HepG2 (cell line): ENCODE results near the gene CCDC88B. TPM values are rescaled to one million over a fixed set of nuclear protein-coding genes. Genes with fewer than 3 reads are reported as not detected.

Source experiments
- ATAC-seq: fragments of 200-7000 bp; cut with Tn5 transposase; 3 replicates; pipeline ENCODE4 v1.9.1; 2020; ENCODE audit warnings: mild to moderate bottlenecking, moderate library complexity
- BruUV-seq: library from RNA; stranded (reverse); fragments of 400-500 nt; replicated peaks from 2 replicates; lab custom pipeline; 2021; lab: Mats Ljungman, UMichigan
- CTCF ChIA-PET: fragments of 300-600 bp; formaldehyde crosslinking; extraction: SDS; loops from one replicate; lab custom pipeline; 2021; ENCODE audit warnings: low total read pairs, inconsistent platforms, low intra/inter-chr PET ratio; lab: Yijun Ruan, JAX
- POLR2A ChIA-PET: fragments of 350-600 bp; sonication (Branson Sonifier 250); formaldehyde crosslinking; loops from one replicate; lab custom pipeline; 2020; ENCODE audit warnings: antibody characterized with exemption, inconsistent platforms; lab: Yijun Ruan, JAX
- DNase-seq: peaks from one replicate; pipeline ENCODE4 v3.0.0-alpha.2; 2015; ENCODE audit warnings: low spot score
- FAIRE-seq: peaks from 3 replicates; lab custom pipeline; 2011; peaks lifted over from hg19 to GRCh38; lab: Jason Lieb, UNC
- H2AFZ ChIP-seq: one replicate; pipeline ENCODE4 v1.6.1; 2011; ENCODE audit warnings: low read length, inconsistent platforms
- H3K27ac ChIP-seq: fragments of 300-600 bp; 3 replicates; pipeline ENCODE4 v1.8.0; 2011; ENCODE audit warnings: mixed run types, mild to moderate bottlenecking, mixed read lengths, low read length, inconsistent platforms; ENCODE audit not compliant: insufficient read depth; ENCODE audit errors: extremely low read length
- H3K27me3 ChIP-seq, 2 experiments: fragments of 200-600 bp in 1 of 2; 2 replicates in 1 of 2; 3 replicates in 1 of 2; pipeline versions ENCODE4 v1.6.0 to v1.8.0; 2011; ENCODE audit warnings: low read length in 2 of 2, mild to moderate bottlenecking in 2 of 2, moderate library complexity in 2 of 2, inconsistent platforms in 1 of 2; ENCODE audit not compliant: insufficient read depth in 2 of 2, control insufficient read depth in 1 of 2
- H3K36me3 ChIP-seq, 2 experiments: fragments of 200-600 bp in 1 of 2; replicated peaks in 1 of 2; 2 replicates in 1 of 2; 3 replicates in 1 of 2; pipeline versions ENCODE4 v1.5.1 to v1.8.0; 2011; ENCODE audit warnings: low read length in 2 of 2, inconsistent platforms in 1 of 2; ENCODE audit not compliant: insufficient read depth in 2 of 2, control insufficient read depth in 1 of 2
- H3K4me1 ChIP-seq: 2 replicates; pipeline ENCODE4 v1.5.1; 2012; ENCODE audit warnings: low read length, inconsistent platforms; ENCODE audit not compliant: insufficient read depth
- H3K4me2 ChIP-seq: 2 replicates; pipeline ENCODE4 v1.6.0; 2011; ENCODE audit warnings: low read depth, low read length, inconsistent platforms
- H3K4me3 ChIP-seq, 3 experiments: fragments of 200-600 bp in 1 of 3; sonication (generic), shearing (Covaris generic) in 1 of 3; replicated peaks in 1 of 3; 2 replicates each; pipeline ENCODE4 v1.5.1; 2011 to 2016; ENCODE audit warnings: low read length in 3 of 3, inconsistent platforms in 2 of 3, low read depth in 2 of 3, mild to moderate bottlenecking in 2 of 3, control low read depth in 1 of 3, mixed read lengths in 1 of 3; ENCODE audit not compliant: insufficient read depth in 1 of 3
- H3K79me2 ChIP-seq: one replicate; pipeline ENCODE4 v1.6.1; 2011; ENCODE audit warnings: low read length, inconsistent platforms; ENCODE audit not compliant: insufficient read depth
- H3K9ac ChIP-seq: 2 replicates; pipeline ENCODE4 v1.6.0; 2011; ENCODE audit warnings: mild to moderate bottlenecking, low read depth, low read length, inconsistent platforms; ENCODE audit not compliant: insufficient read depth
- H3K9me3 ChIP-seq: 2 replicates; pipeline ENCODE4 v1.5.1; 2012; ENCODE audit warnings: mild to moderate bottlenecking, low read length
- H4K20me1 ChIP-seq: 2 replicates; pipeline ENCODE4 v1.6.0; 2011; ENCODE audit warnings: inconsistent platforms, mild to moderate bottlenecking, low read length, moderate library complexity; ENCODE audit not compliant: insufficient read depth
- HNRNPH1 ChIP-seq: fragments of 200-400 bp; formaldehyde crosslinking; optimal IDR thresholded peaks from 2 replicates; pipeline ENCODE3; 2017; ENCODE audit warnings: mild to moderate bottlenecking, low read depth, low read length
- KAT7 ChIP-seq: IDR thresholded peaks from 2 replicates; pipeline ENCODE4 v1.6.1; 2018; ENCODE audit warnings: borderline replicate concordance, missing compliant biosample characterization
- MAFF ChIP-seq: IDR thresholded peaks from 2 replicates; pipeline ENCODE4 v1.6.1; 2011; ENCODE audit warnings: low read depth, low read length, improper control_type of control experiment
- RARA ChIP-seq: IDR thresholded peaks from 2 replicates; pipeline ENCODE4 v1.6.1; 2016; ENCODE audit warnings: missing genetic modification reagents, missing compliant biosample characterization
- SP1 ChIP-seq, 2 experiments: fragments of 450-650 bp in 1 of 2; sonication (generic) in 1 of 2; formaldehyde crosslinking in 1 of 2; IDR thresholded peaks; 2 replicates each; pipeline versions ENCODE4 v1.4.0 to v1.6.1; 2016 to 2020; ENCODE audit warnings: missing genetic modification reagents in 1 of 2
- ZBTB42 ChIP-seq: sonication (generic); formaldehyde crosslinking; IDR thresholded peaks from 2 replicates; pipeline ENCODE4 v1.5.0; 2020; ENCODE audit warnings: mild to moderate bottlenecking, missing genetic modification reagents
- ZNF501 ChIP-seq: sonication (generic); formaldehyde crosslinking; IDR thresholded peaks from 2 replicates; pipeline ENCODE4 v1.5.1; 2020; ENCODE audit warnings: mild to moderate bottlenecking, moderate library complexity, missing genetic modification reagents
- ZNF724P ChIP-seq: sonication (generic); formaldehyde crosslinking; IDR thresholded peaks from 2 replicates; pipeline ENCODE4 v1.8.0; 2022; ENCODE audit warnings: missing genetic modification reagents, borderline replicate concordance
- ZNF883 ChIP-seq: sonication (generic); formaldehyde crosslinking; IDR thresholded peaks from 2 replicates; pipeline ENCODE4 v1.5.1; 2020; ENCODE audit warnings: mild to moderate bottlenecking, missing genetic modification reagents; ENCODE audit errors: not compliant biosample characterization
- WGBS: methylation state at CpG from one replicate; pipeline ENCODE4 v1.1.6; 2017; ENCODE audit warnings: low lambda C conversion rate; 5-methylcytosine and 5-hydroxymethylcytosine counted together
- in situ Hi-C: cut with HindIII; loops from 2 replicates; pipeline ENCODE4 v1.10.0; 2017; ENCODE audit warnings: low pct_unique_long_range_greater_than_20kb; ENCODE audit not compliant: extremely low pct_ligation_motif_present
- intact Hi-C: fragments of 100-400 bp; cut with micrococcal nuclease; formaldehyde crosslinking; loops from one replicate; pipeline ENCODE4 v1.10.0; 2022; ENCODE audit not compliant: unreplicated experiment
- polyA plus RNA-seq, 8 experiments: library from polyadenylated mRNA; depleted of rRNA in 3 of 8; stranded (reverse) in 7 of 8; unstranded in 1 of 8; fragments of >200 nt; fragmentation: Illumina TruSeq in 4 of 8; extraction: Trizol in 4 of 8; gene quantifications; 2 replicates each; pipeline versions ENCODE4 v1.2.1 to v1.2.3, GENCODE V29; 2011 to 2016; ENCODE audit warnings: low read depth in 4 of 8, missing spikeins in 1 of 8, mixed read lengths in 1 of 8; ENCODE audit not compliant: insufficient read depth in 1 of 8
- total RNA-seq, 5 experiments: library from RNA; depleted of rRNA; stranded (reverse); fragments of >200 nt; fragmentation: Illumina TruSeq; extraction: Trizol; gene quantifications; 2 replicates each; pipeline ENCODE4 v1.2.3, GENCODE V29; 2016; ENCODE audit warnings: low read depth in 1 of 5
- TF ChIP-seq, protein P1 (sequence below): sonication (generic); formaldehyde crosslinking; IDR thresholded peaks from 2 replicates; pipeline ENCODE4 v1.8.0; 2023; ENCODE audit warnings: mild to moderate bottlenecking, missing genetic modification reagents
- TF ChIP-seq, protein P2 (sequence below): sonication (generic); formaldehyde crosslinking; IDR thresholded peaks from 2 replicates; pipeline ENCODE4 v1.8.0; 2022; ENCODE audit warnings: low read depth, missing genetic modification reagents
- TF ChIP-seq, protein P3 (sequence below): IDR thresholded peaks from 2 replicates; pipeline ENCODE4 v1.6.1; 2016
- TF ChIP-seq, protein P4 (sequence below): sonication (generic); formaldehyde crosslinking; IDR thresholded peaks from 2 replicates; pipeline ENCODE4 v1.5.0; 2020; ENCODE audit warnings: mild to moderate bottlenecking, missing genetic modification reagents
- TF ChIP-seq, protein P5 (sequence below): sonication (generic); formaldehyde crosslinking; IDR thresholded peaks from 2 replicates; pipeline ENCODE4 v1.4.0; 2020; ENCODE audit warnings: mild to moderate bottlenecking, low read depth, missing genetic modification reagents

The CCDC88B gene
- total and polyA plus RNA-seq, 2 of the 13 experiments (the other 11 are each of a cell fraction or from before 2014, with no cell fraction given): 3.6 to 4.8 TPM

DNA sequence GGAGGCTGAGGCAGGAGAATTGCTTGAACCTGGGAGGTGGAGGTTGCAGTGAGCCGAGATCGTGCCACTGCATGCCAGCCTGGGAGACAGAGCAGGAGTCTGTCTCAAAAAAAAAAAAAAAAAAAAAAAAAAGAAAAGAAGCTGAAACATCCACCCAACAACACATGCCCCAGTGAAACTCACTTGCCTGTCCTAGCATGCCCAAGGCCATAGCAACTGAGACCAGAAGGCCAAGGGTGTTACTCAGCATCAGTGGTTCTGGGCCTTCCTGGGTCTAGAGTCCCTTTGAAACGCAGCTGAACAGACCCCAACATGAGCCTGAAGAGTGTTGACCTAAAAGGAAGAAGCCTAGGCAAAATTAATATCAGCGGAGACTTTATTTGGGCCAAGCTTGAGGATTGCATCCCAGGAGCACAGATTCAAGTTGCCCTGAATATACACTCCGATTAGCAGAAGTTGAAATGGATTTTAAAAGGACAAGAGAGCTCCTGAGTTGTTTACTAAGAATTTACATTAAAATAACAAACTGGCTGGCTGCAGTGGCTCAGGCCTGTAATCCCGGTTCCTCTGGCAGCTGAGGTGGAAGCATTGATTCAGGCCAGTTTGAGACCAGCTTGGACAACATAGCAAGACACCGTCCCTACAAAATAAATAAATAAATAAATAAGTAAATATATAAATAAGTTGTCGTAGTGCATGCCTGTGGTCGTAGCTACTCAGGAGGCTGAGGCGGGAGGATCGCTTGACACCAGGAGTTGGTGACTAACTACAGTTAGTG is 15.1 kb upstream of the CCDC88B start:
- Histone ChIP-seq H3K36me3 (peaks cover 1 to 15% of the 10 kb centered on the region in 2 experiments; a peak in 1 of 5 replicates), H3K4me2 (no peak overlapping the region), H2AFZ (no peak overlapping the region), H3K9ac (no peak overlapping the region), H4K20me1 (no peaks in the 10 kb centered on the region), H3K27me3 (peaks cover 0 to 3% of the 10 kb centered on the region in 2 experiments; a peak in 1 of 5 replicates), H3K4me1 (peaks cover 6% of the 10 kb centered on the region), H3K4me3 (no peak overlapping the region), H3K79me2 (no peaks in the 10 kb centered on the region), H3K27ac (no peak overlapping the region), H3K9me3 (no peaks in the 10 kb centered on the region)
- BruUV-seq: no TSS peak
- in situ Hi-C loops: no loop called here
- ChIA-PET CTCF (no interaction called here), POLR2A (no interaction called here)
- DNase-seq (no peak), ATAC-seq (no peak), FAIRE-seq (no peak)
- intact Hi-C loops: no loop called here
- WGBS: 62% methylated on average over 11 of the region's 11 CpGs
- TF ChIP-seq ZNF883 (CRISPR knock-in tag) (no peak), KAT7 (CRISPR knock-in tag) (no peak), ZNF724P (CRISPR knock-in tag) (no peak), HNRNPH1 (no peak), ZBTB42 (CRISPR knock-in tag) (no peak), ZNF501 (CRISPR knock-in tag) (no peak), RARA (no peak), MAFF (no peak), SP1 (IDR thresholded peaks at IDR 0.05) (no peak), SP1 (CRISPR knock-in tag; IDR thresholded peaks at IDR 0.05) (no peak)
- TF ChIP-seq, protein P1, sequence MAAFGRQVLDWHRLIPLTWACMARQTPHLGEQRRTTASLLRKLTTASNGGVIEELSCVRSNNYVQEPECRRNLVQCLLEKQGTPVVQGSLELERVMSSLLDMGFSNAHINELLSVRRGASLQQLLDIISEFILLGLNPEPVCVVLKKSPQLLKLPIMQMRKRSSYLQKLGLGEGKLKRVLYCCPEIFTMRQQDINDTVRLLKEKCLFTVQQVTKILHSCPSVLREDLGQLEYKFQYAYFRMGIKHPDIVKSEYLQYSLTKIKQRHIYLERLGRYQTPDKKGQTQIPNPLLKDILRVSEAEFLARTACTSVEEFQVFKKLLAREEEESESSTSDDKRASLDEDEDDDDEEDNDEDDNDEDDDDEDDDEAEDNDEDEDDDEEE (CRISPR knock-in tag): no peak
- TF ChIP-seq, protein P2, sequence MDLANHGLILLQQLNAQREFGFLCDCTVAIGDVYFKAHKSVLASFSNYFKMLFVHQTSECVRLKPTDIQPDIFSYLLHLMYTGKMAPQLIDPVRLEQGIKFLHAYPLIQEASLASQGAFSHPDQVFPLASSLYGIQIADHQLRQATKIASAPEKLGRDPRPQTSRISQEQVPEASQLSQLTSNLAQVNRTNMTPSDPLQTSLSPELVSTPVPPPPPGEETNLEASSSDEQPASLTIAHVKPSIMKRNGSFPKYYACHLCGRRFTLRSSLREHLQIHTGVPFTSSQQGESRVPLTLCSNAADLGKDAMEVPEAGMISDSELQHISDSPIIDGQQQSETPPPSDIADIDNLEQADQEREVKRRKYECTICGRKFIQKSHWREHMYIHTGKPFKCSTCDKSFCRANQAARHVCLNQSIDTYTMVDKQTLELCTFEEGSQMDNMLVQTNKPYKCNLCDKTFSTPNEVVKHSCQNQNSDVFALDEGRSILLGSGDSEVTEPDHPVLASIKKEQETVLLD (CRISPR knock-in tag): no peak
- TF ChIP-seq, protein P3, sequence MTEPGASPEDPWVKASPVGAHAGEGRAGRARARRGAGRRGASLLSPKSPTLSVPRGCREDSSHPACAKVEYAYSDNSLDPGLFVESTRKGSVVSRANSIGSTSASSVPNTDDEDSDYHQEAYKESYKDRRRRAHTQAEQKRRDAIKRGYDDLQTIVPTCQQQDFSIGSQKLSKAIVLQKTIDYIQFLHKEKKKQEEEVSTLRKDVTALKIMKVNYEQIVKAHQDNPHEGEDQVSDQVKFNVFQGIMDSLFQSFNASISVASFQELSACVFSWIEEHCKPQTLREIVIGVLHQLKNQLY: no peak
- TF ChIP-seq, protein P4, sequence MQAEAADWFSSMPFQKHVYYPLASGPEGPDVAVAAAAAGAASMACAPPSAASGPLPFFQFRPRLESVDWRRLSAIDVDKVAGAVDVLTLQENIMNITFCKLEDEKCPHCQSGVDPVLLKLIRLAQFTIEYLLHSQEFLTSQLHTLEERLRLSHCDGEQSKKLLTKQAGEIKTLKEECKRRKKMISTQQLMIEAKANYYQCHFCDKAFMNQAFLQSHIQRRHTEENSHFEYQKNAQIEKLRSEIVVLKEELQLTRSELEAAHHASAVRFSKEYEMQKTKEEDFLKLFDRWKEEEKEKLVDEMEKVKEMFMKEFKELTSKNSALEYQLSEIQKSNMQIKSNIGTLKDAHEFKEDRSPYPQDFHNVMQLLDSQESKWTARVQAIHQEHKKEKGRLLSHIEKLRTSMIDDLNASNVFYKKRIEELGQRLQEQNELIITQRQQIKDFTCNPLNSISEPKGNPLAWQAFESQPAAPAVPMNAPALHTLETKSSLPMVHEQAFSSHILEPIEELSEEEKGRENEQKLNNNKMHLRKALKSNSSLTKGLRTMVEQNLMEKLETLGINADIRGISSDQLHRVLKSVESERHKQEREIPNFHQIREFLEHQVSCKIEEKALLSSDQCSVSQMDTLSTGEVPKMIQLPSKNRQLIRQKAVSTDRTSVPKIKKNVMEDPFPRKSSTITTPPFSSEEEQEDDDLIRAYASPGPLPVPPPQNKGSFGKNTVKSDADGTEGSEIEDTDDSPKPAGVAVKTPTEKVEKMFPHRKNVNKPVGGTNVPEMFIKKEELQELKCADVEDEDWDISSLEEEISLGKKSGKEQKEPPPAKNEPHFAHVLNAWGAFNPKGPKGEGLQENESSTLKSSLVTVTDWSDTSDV (CRISPR knock-in tag): no peak
- TF ChIP-seq, protein P5, sequence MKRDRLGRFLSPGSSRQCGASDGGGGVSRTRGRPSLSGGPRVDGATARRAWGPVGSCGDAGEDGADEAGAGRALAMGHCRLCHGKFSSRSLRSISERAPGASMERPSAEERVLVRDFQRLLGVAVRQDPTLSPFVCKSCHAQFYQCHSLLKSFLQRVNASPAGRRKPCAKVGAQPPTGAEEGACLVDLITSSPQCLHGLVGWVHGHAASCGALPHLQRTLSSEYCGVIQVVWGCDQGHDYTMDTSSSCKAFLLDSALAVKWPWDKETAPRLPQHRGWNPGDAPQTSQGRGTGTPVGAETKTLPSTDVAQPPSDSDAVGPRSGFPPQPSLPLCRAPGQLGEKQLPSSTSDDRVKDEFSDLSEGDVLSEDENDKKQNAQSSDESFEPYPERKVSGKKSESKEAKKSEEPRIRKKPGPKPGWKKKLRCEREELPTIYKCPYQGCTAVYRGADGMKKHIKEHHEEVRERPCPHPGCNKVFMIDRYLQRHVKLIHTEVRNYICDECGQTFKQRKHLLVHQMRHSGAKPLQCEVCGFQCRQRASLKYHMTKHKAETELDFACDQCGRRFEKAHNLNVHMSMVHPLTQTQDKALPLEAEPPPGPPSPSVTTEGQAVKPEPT (CRISPR knock-in tag): no peak
